NCI-H2227 treated with DMSO at 0.1 percent for 48 hours (cell line): Measurements from ENCODE around the gene ICAM4.

Experiments
- DNase-seq: peaks from one replicate; lab custom pipeline; 2025; lab: John Stamatoyannopoulos, UW

The ICAM4 gene

GRCh38 chr19:10291554-10292205, 4.9 kb downstream of the ICAM4 start:
- no peak for DNase-seq

- peak; percentile 16 for DNase-seq
These were observed 5.5 kb downstream of the ICAM4 start for GRCh38 chr19:10292206-10292788.

- DNase-seq: no peak
These were observed 6.3 kb downstream of the ICAM4 start for GRCh38 chr19:10292789-10293636.

GRCh38 chr19:10293637-10294367, 7.0 kb downstream of the ICAM4 start:
- no peak for DNase-seq

- no peak for DNase-seq
These were observed 7.6 kb downstream of the ICAM4 start for GRCh38 chr19:10294368-10294697.

- no peak for DNase-seq
These were observed 8.6 kb downstream of the ICAM4 start for GRCh38 chr19:10295305-10295846.

- no peak for DNase-seq
These were observed 9.3 kb downstream of the ICAM4 start for GRCh38 chr19:10295847-10296591.

GRCh38 chr19:10299545-10300458, 13.0 kb downstream of the ICAM4 start:
- DNase-seq: no peak

- no peak for DNase-seq
These were observed 18.5 kb downstream of the ICAM4 start for GRCh38 chr19:10305139-10305806.

GRCh38 chr19:10306327-10306726, 19.6 kb downstream of the ICAM4 start:
- DNase-seq: no peak

- no peak for DNase-seq
These were observed 22.7 kb downstream of the ICAM4 start, which contains the start of gene ZGLP1 for GRCh38 chr19:10309423-10309822. Gene ZGLP1, minus strand, starts transcription at chr19:10309815.

- DNase-seq: peak; percentile 64
These were observed 28.8 kb downstream of the ICAM4 start, which contains the start of gene FDX2 for GRCh38 chr19:10315335-10316214. Gene FDX2, minus strand, starts transcription at chr19:10316015. Its CDS starts 19 bp downstream, at chr19:10315996.

GRCh38 chr19:10316229-10317044, 29.7 kb downstream of the ICAM4 start:
- no peak for DNase-seq

GRCh38 chr19:10317045-10317856, 30.5 kb downstream of the ICAM4 start:
- no peak for DNase-seq

- no peak for DNase-seq
These were observed 31.2 kb downstream of the ICAM4 start for GRCh38 chr19:10317857-10318462.
